PC-9 (cell line): ENCODE results near the gene KIAA1217. TPM values are rescaled to one million over a fixed set of nuclear protein-coding genes. Genes with fewer than 3 reads are reported as not detected.

Experiments
- BruUV-seq: library from RNA; stranded (reverse); fragments of 400-500 nt; replicated peaks from 2 replicates; lab custom pipeline; 2021; lab: Mats Ljungman, UMichigan
- CTCF ChIA-PET: fragments of 300-600 bp; sonication (Branson Sonifier 250); formaldehyde crosslinking; loops from one replicate; lab custom pipeline; 2022; ENCODE audit warnings: antibody characterized with exemption; lab: Charles Lee
- POLR2A ChIA-PET: fragments of 300-600 bp; sonication (Branson Sonifier 250); formaldehyde crosslinking; loops from one replicate; lab custom pipeline; 2022; ENCODE audit warnings: antibody characterized with exemption; ENCODE audit not compliant: unreplicated experiment; lab: Charles Lee
- DNase-seq, 2 experiments: peaks; one replicate each; pipeline versions ENCODE4 v3.0.0 to v3.0.0-alpha.2; 2015 to 2022; ENCODE audit warnings: mixed read lengths in 1 of 2
- H2AFZ ChIP-seq: fragments of 200-600 bp; sonication (generic); 2 replicates; pipeline ENCODE4 v1.8.1; 2017; ENCODE audit warnings: antibody characterized with exemption
- H3F3A ChIP-seq: fragments of 200-600 bp; sonication (generic); 2 replicates; pipeline ENCODE4 v1.8.1; 2017; ENCODE audit warnings: antibody characterized with exemption, mild to moderate bottlenecking, low read depth; ENCODE audit not compliant: insufficient read depth
- H3K27ac ChIP-seq: fragments of 200-600 bp; sonication (generic); 2 replicates; pipeline ENCODE4 v1.6.1; 2016; ENCODE audit warnings: mixed run types
- H3K27me3 ChIP-seq: fragments of 200-600 bp; sonication (generic); 2 replicates; pipeline ENCODE4 v1.6.1; 2016; ENCODE audit warnings: low read depth, mixed run types; ENCODE audit not compliant: insufficient read depth
- H3K36me3 ChIP-seq: fragments of 200-600 bp; sonication (generic); 2 replicates; pipeline ENCODE4 v1.6.1; 2016; ENCODE audit warnings: low read depth, mixed run types
- H3K4me1 ChIP-seq: fragments of 200-600 bp; sonication (generic); replicated peaks from 2 replicates; pipeline ENCODE4 v1.6.1; 2016; ENCODE audit warnings: mixed run types; ENCODE audit not compliant: insufficient read depth
- H3K4me2 ChIP-seq: fragments of 200-600 bp; sonication (generic); 2 replicates; pipeline ENCODE4 v1.6.1; 2017; ENCODE audit warnings: mixed run types
- H3K4me3 ChIP-seq: fragments of 200-600 bp; sonication (generic); 2 replicates; pipeline ENCODE4 v1.6.1; 2016; ENCODE audit warnings: mixed run types
- H3K79me2 ChIP-seq: fragments of 200-600 bp; sonication (generic); 2 replicates; pipeline ENCODE4 v1.6.1; 2017; ENCODE audit warnings: low read depth, mixed run types
- H3K9me2 ChIP-seq: fragments of 200-600 bp; sonication (generic); 2 replicates; pipeline ENCODE4 v1.8.1; 2017; ENCODE audit warnings: mild to moderate bottlenecking; ENCODE audit not compliant: insufficient read depth
- H3K9me3 ChIP-seq: fragments of 200-600 bp; sonication (generic); 2 replicates; pipeline ENCODE4 v1.8.1; 2016; ENCODE audit warnings: low read depth; ENCODE audit not compliant: insufficient read depth
- H4K20me1 ChIP-seq: fragments of 200-600 bp; sonication (generic); 2 replicates; pipeline ENCODE4 v1.8.1; 2017; ENCODE audit not compliant: insufficient read depth
- CTCF ChIP-seq: fragments of 200-600 bp; sonication (generic); conservative IDR thresholded peaks from 2 replicates; pipeline ENCODE4 v1.6.1; 2017; ENCODE audit warnings: mixed run types, antibody characterized with exemption, mild to moderate bottlenecking, moderate library complexity
- EZH2 ChIP-seq: fragments of 200-600 bp; sonication (generic); IDR thresholded peaks from 2 replicates; pipeline ENCODE4 v1.8.0; 2017; ENCODE audit warnings: antibody characterized with exemption, low read depth
- intact Hi-C: fragments of 100-400 bp; cut with micrococcal nuclease; formaldehyde crosslinking; loops from one replicate; pipeline ENCODE4 v1.10.0; 2022; ENCODE audit not compliant: unreplicated experiment
- total RNA-seq: library from RNA; stranded (reverse); gene quantifications from 2 replicates; pipeline ENCODE4 v1.2.3, GENCODE V29; 2021

The KIAA1217 gene
- total RNA-seq, 1 experiment from 2014 or later: 41.1 TPM

- H3K4me3 ChIP-seq: no peak overlapping the region
- H3K4me2 ChIP-seq: peak overlapping the region; percentile 76
- H3K27ac ChIP-seq: peak overlapping the region; percentile 77
- H3K9me2 ChIP-seq: no peaks in the 10 kb centered on the region
- peaks cover 13% of the 10 kb centered on the region for H3F3A ChIP-seq
- peaks cover 28% of the 10 kb centered on the region for H3K4me1 ChIP-seq
- no peaks in the 10 kb centered on the region for H3K36me3 ChIP-seq
- DNase-seq: no peak
- intact Hi-C loops: loop anchor here (1.0 kb wide), 3 partner anchors 31 to 153 kb away; no protein-coding TSS in a partner anchor
- POLR2A ChIA-PET: no interaction called here
- no TSS peak for BruUV-seq
- H3K9me3 ChIP-seq: no peaks in the 10 kb centered on the region
- H3K79me2 ChIP-seq: no peaks in the 10 kb centered on the region
- no peak overlapping the region; the same call in 1 of the 2 replicates for H2AFZ ChIP-seq
- no peaks in the 10 kb centered on the region for H4K20me1 ChIP-seq
- H3K27me3 ChIP-seq: no peaks in the 10 kb centered on the region
- CTCF ChIA-PET: interaction anchor here (0.6 kb wide), 1 partner anchor 42 kb away, joined by 5 read pairs; no protein-coding TSS in a partner anchor
- TF ChIP-seq EZH2 (no peak), CTCF (no peak)
Measured at GRCh38 chr10:24206926-24207325, 2.0 kb upstream of the KIAA1217 start.

- Histone ChIP-seq H2AFZ (peak overlapping the region; percentile 25; the same call in 1 of the 2 replicates), H4K20me1 (no peaks in the 10 kb centered on the region), H3K79me2 (no peaks in the 10 kb centered on the region), H3K27me3 (no peaks in the 10 kb centered on the region), H3K4me2 (peak overlapping the region; percentile 76), H3K36me3 (no peaks in the 10 kb centered on the region), H3K9me2 (no peaks in the 10 kb centered on the region), H3K4me1 (peaks cover 28% of the 10 kb centered on the region), H3K4me3 (no peak overlapping the region; the same call in 1 of the 2 replicates), H3K27ac (peak overlapping the region; percentile 77), H3K9me3 (no peaks in the 10 kb centered on the region), H3F3A (peaks cover 13% of the 10 kb centered on the region)
- no TSS peak for BruUV-seq
- ChIA-PET CTCF (interaction anchor here (0.6 kb wide), 2 partner anchors 42 to 220 kb away, joined by 5 to 7 read pairs; no protein-coding TSS in a partner anchor), POLR2A (interaction anchor here (0.6 kb wide), 1 partner anchor 1154 kb away, joined by 5 read pairs; no protein-coding TSS in a partner anchor)
- intact Hi-C loops: loop anchor here (1.0 kb wide), 3 partner anchors 31 to 153 kb away; no protein-coding TSS in a partner anchor
- DNase-seq: no peak
- TF ChIP-seq CTCF: no peak
- no peak for TF ChIP-seq EZH2
Measured at GRCh38 chr10:24207341-24207740, 1.6 kb upstream of the KIAA1217 start.

GRCh38 chr10:24207781-24208611, 942 bp upstream of the KIAA1217 start:
- Histone ChIP-seq H2AFZ (peak overlapping the region; percentile 55; the same call in 1 of the 2 replicates), H3K27me3 (no peaks in the 10 kb centered on the region), H3K36me3 (no peaks in the 10 kb centered on the region), H4K20me1 (no peaks in the 10 kb centered on the region), H3K4me1 (peaks cover 28% of the 10 kb centered on the region), H3K9me2 (no peaks in the 10 kb centered on the region), H3K4me3 (peak overlapping the region; percentile 47; the same call in 1 of the 2 replicates), H3K79me2 (no peaks in the 10 kb centered on the region), H3F3A (peaks cover 13% of the 10 kb centered on the region), H3K4me2 (peak overlapping the region; percentile 76), H3K27ac (peak overlapping the region; percentile 77), H3K9me3 (no peaks in the 10 kb centered on the region)
- POLR2A ChIA-PET: interaction anchor here (0.6 kb wide), 2 partner anchors 857 to 1155 kb away, joined by 4 to 5 read pairs; no protein-coding TSS in a partner anchor
- intact Hi-C loops: loop anchor here (1.0 to 2.0 kb wide), 5 partner anchors 30 to 175 kb away; no protein-coding TSS in a partner anchor
- TF ChIP-seq CTCF: no peak
- no peak for TF ChIP-seq EZH2
- no TSS peak for BruUV-seq
- peak; percentile 65 to 89 for DNase-seq
- CTCF ChIA-PET: interaction anchor here (0.6 to 0.7 kb wide), 3 partner anchors 57 to 319 kb away, joined by 3 to 7 read pairs (median 4); no protein-coding TSS in a partner anchor
